Measurements from ENCODE around the gene TSPAN4. TPM values are rescaled to one million over a fixed set of nuclear protein-coding genes. Genes with fewer than 3 reads are reported as not detected.
A peak's percentile ranks its signal among the peaks of the same experiment; 100 is the strongest.

The TSPAN4 gene
- total RNA-seq, 2 experiments from 2014 or later, result 1.6 to 2.0 TPM

DNA sequence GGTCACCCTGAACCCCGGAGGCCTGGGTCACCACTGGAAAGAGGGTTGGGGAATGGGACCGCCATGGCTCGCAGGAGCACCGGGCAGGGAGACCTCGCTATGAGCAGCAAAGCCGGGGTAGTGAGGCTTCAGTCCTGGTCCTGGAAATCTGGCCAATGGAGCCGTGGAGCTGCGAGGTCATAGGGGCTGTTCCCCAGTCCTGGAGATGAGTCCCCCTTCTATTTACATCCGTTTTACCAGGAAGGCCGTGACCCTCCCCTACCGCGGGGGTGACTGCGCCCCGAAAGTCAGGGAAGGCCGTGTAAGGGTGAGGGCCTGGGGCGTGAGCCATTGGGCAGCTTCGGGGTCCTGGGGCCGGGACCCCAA, 38.1 kb upstream of the TSPAN4 start:
- Mint-ChIP-seq H3K4me1 (ENCODE audit: low read depth) (peaks cover 15% of the 10 kb centered on the region), H3K27me3 (no peaks in the 10 kb centered on the region), H3K36me3 (ENCODE audit: low read depth) (peaks cover 2% of the 10 kb centered on the region), H3K4me3 (peak overlapping the region; percentile 81), H3K27ac (peak overlapping the region; percentile 47), H3K9me3 (no peaks in the 10 kb centered on the region)
- ChIA-PET POLR2A (interaction anchor here (0.5 to 5.6 kb wide), 6 partner anchors 15 to 298 kb away, joined by 3 to 31 read pairs (median 3); partner anchors contain the start of genes CEND1 and PNPLA2), CTCF (no interaction called here)
- peak overlapping the region; percentile 79 for H3K4me3 ChIP-seq (ENCODE audit: low read length)
- TF ChIP-seq, protein P1, sequence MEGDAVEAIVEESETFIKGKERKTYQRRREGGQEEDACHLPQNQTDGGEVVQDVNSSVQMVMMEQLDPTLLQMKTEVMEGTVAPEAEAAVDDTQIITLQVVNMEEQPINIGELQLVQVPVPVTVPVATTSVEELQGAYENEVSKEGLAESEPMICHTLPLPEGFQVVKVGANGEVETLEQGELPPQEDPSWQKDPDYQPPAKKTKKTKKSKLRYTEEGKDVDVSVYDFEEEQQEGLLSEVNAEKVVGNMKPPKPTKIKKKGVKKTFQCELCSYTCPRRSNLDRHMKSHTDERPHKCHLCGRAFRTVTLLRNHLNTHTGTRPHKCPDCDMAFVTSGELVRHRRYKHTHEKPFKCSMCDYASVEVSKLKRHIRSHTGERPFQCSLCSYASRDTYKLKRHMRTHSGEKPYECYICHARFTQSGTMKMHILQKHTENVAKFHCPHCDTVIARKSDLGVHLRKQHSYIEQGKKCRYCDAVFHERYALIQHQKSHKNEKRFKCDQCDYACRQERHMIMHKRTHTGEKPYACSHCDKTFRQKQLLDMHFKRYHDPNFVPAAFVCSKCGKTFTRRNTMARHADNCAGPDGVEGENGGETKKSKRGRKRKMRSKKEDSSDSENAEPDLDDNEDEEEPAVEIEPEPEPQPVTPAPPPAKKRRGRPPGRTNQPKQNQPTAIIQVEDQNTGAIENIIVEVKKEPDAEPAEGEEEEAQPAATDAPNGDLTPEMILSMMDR (IDR thresholded peaks at IDR 0.05), result no peak
- no peak for DNase-seq
- H3K9me3 ChIP-seq (ENCODE audit: control insufficient read depth in 1 of 2, insufficient read depth in 1 of 2, low read length in 2 of 2), result no peaks in the 10 kb centered on the region
- H3K36me3 ChIP-seq (ENCODE audit: insufficient read depth, low read length), result peaks cover 27% of the 10 kb centered on the region
- intact Hi-C loops (cut with DNase I, micrococcal nuclease), result loop anchor here in 1 of 2 experiments (10.0 kb wide), 1 partner anchor 570 kb away; the partner anchor contains the start of genes PSMD13 and SIRT3
- peak overlapping the region; percentile 57 to 81 for H3K27ac ChIP-seq (ENCODE audit: low read depth in 1 of 2, low read length in 2 of 2)
- H3K4me1 ChIP-seq (ENCODE audit: insufficient read depth, low read length), result peaks cover 45% of the 10 kb centered on the region
- no peak for ATAC-seq (ENCODE audit: poor library complexity)
- H3K27me3 ChIP-seq (ENCODE audit: control insufficient read depth in 1 of 2, insufficient read depth in 2 of 2, low read length in 2 of 2), result no peaks in the 10 kb centered on the region

DNA sequence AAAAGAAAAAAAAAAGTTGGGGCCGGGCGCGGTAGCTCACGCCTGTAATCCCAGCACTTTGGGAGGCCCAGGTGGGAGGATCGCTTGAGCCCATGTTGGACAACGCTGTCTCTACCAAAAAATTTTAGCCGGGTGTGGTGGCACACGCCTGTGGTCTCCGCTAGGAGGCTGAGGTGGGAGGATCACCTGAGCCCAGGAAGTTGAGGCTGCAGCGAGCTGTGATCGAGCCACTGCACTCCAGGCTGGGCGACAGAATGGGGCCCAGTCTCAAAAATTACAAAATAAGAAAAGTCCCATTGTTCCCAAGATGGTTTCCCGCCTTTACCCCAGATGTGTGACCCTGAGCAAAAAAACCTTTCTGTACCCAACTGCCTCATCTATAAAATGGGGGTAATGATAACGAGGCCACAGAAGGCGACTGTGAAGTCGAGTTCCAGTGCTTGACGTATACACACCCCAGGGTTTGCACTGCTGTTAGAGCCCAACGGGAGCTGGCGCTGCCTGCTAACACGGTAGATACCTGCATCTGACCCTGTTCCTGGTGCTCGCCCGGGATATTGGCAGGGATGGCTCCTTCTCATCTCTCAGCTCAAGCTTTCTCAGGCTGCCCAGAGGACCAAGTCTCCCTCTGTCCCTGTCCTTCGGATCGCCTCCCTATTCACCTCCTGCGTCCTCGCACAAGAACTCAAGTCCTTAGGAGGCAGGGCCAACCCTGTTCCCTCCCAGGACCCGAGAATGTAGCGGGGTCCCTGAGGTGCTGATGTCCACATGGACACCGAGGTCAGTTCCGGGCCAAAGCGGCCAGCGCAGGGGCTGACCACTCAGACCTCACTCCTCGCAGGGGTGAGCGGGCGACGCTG, 34.0 kb upstream of the TSPAN4 start:
- intact Hi-C loops (cut with DNase I, micrococcal nuclease), result loop anchor here (1.0 to 10.0 kb wide), 5 partner anchors 11 to 574 kb away; partner anchors contain the start of genes GATD1 (in 1 of the 2), POLR2L (in 1 of the 2), PSMD13 (in 1 of the 2) and SIRT3 (in 1 of the 2)
- TF ChIP-seq, protein P1 (IDR thresholded peaks at IDR 0.05), result no peak
- peak; percentile 0 for ATAC-seq (ENCODE audit: poor library complexity)
- Histone ChIP-seq H3K36me3 (ENCODE audit: insufficient read depth, low read length) (peaks cover 26% of the 10 kb centered on the region), H3K4me3 (ENCODE audit: low read length) (peak overlapping the region; percentile 92), H3K9me3 (ENCODE audit: control insufficient read depth in 1 of 2, insufficient read depth in 1 of 2, low read length in 2 of 2) (no peaks in the 10 kb centered on the region), H3K4me1 (ENCODE audit: insufficient read depth, low read length) (peaks cover 50% of the 10 kb centered on the region), H3K27ac (ENCODE audit: low read depth in 1 of 2, low read length in 2 of 2) (peak overlapping the region; percentile 95 to 99), H3K27me3 (ENCODE audit: control insufficient read depth in 1 of 2, insufficient read depth in 2 of 2, low read length in 2 of 2) (no peaks in the 10 kb centered on the region)
- peaks cover 35% of the 10 kb centered on the region for H3K4me1 Mint-ChIP-seq (ENCODE audit: low read depth)
- H3K36me3 Mint-ChIP-seq (ENCODE audit: low read depth), result peaks cover 36% of the 10 kb centered on the region
- H3K9me3 Mint-ChIP-seq, result no peaks in the 10 kb centered on the region
- peak overlapping the region; percentile 99 for H3K27ac Mint-ChIP-seq
- ChIA-PET POLR2A (interaction anchor here (0.6 to 2.2 kb wide), 21 partner anchors 8 to 601 kb away, joined by 3 to 101 read pairs (median 4); partner anchors contain the start of genes BET1L, CD151, DEAF1 and PHRF1), CTCF (no interaction called here)
- H3K27me3 Mint-ChIP-seq, result no peaks in the 10 kb centered on the region
- H3K4me3 Mint-ChIP-seq, result peak overlapping the region; percentile 95
- peak in 4 of 14 experiments; percentile 29 to 76 (median 61) for DNase-seq

DNA sequence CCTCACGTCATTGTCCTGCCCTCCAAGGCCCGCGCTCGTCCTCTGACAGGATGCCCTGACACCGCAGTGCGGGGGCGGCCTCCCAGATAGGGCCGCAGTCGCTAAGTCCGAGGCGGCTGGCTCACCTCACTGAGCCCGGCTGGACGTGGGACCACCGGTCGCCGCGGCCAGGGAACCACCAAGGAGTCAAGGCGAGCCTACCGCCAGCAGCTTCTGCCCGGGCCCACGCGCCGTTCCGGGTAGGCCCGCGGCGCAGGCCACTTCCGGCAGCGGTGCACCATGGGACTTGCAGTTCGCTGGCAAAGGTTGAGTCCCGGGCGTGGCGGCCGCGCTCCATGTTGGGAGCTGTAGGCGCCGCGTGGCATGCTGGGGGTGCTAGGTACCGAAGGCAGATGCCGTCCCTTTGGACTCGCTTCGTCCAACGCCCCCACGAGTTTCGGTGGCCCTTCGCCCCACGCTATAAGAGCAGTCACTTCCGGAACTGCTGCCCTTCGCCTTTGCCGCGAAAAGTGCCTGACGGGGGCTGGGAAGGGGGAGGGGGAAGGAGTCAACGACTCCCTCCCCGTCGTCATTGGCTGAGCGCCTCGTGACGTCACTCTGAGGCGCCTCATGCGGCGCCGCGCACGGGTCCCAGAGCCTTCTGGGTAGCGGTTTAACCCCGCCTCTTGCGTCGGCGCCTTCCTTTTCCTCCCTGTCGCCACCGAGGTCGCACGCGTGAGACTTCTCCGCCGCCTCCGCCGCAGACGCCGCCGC, 33.2 kb upstream of the TSPAN4 start, which contains the start of gene RPLP2:
Gene RPLP2 (plus strand): TSS at position 681 of the 753 bp plus-strand sequence. CDS start 268 bp downstream, outside the sequence.
- ATAC-seq (ENCODE audit: poor library complexity), result peak; percentile 82
- POLR2A ChIA-PET, result interaction anchor here (0.6 to 2.2 kb wide), 21 partner anchors 9 to 602 kb away, joined by 3 to 101 read pairs (median 4); partner anchors contain the start of genes BET1L, CD151, DEAF1 and PHRF1
- intact Hi-C loops (cut with DNase I, micrococcal nuclease), result loop anchor here (1.0 to 10.0 kb wide), 5 partner anchors 10 to 575 kb away; partner anchors contain the start of genes GATD1 (in 1 of the 2), POLR2L (in 1 of the 2), PSMD13 (in 1 of the 2) and SIRT3 (in 1 of the 2)
- H3K36me3 ChIP-seq (ENCODE audit: insufficient read depth, low read length), result peaks cover 31% of the 10 kb centered on the region
- TF ChIP-seq, protein P1 (IDR thresholded peaks at IDR 0.05), result no peak
- H3K36me3 Mint-ChIP-seq (ENCODE audit: low read depth), result peaks cover 36% of the 10 kb centered on the region
- H3K4me1 Mint-ChIP-seq (ENCODE audit: low read depth), result peaks cover 35% of the 10 kb centered on the region
- peak; percentile 93 to 99 (median 97) for DNase-seq
- peak within 1 kb of the TSS; percentile 95 to 99 for H3K27ac ChIP-seq (ENCODE audit: low read depth in 1 of 2, low read length in 2 of 2)
- peaks cover 42% of the 10 kb centered on the region for H3K4me1 ChIP-seq (ENCODE audit: insufficient read depth, low read length)
- H3K27me3 ChIP-seq (ENCODE audit: control insufficient read depth in 1 of 2, insufficient read depth in 2 of 2, low read length in 2 of 2), result no peaks in the 10 kb centered on the region
- H3K27me3 Mint-ChIP-seq, result no peaks in the 10 kb centered on the region
- H3K4me3 ChIP-seq (ENCODE audit: low read length), result peak within 1 kb of the TSS; percentile 92
- peak within 1 kb of the TSS; percentile 95 for H3K4me3 Mint-ChIP-seq
- H3K27ac Mint-ChIP-seq, result peak within 1 kb of the TSS; percentile 99
- H3K9me3 Mint-ChIP-seq, result no peaks in the 10 kb centered on the region
- no peaks in the 10 kb centered on the region for H3K9me3 ChIP-seq (ENCODE audit: control insufficient read depth in 1 of 2, insufficient read depth in 1 of 2, low read length in 2 of 2)
- CTCF ChIA-PET, result interaction anchor here (0.6 kb wide), 2 partner anchors 33 to 117 kb away, joined by 3 read pairs; no protein-coding TSS in a partner anchor

All from CD4-positive, alpha-beta T cell (primary cell).